GM21447 (cell line): Measurements from ENCODE around the gene PRG3.

Experiments
- ATAC-seq: cut with Tn5 transposase; IDR thresholded peaks from one replicate; pipeline ENCODE4 v1.9.1; 2021; ENCODE audit not compliant: unreplicated experiment

Gene PRG3

DNA sequence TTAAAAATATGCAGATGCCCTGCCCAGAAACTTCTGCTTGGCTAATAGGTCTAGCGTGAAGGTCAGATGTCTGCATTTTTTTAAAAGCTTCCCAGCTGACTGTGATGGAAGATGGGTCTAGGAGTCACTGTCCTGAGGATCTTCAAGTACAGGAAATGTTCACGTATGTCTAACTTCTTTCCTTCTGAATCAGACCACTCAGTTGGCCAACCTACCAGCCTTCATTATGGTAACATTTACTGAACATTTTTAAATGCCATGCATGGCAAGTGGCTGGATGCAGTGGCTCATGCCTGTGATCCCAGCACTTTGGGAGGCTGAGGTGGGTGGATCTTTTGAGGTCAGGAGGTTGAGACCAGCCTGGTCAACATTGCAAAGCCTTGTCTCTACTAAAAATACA, 10.6 kb upstream of the PRG3 start:
- no peak for ATAC-seq

DNA sequence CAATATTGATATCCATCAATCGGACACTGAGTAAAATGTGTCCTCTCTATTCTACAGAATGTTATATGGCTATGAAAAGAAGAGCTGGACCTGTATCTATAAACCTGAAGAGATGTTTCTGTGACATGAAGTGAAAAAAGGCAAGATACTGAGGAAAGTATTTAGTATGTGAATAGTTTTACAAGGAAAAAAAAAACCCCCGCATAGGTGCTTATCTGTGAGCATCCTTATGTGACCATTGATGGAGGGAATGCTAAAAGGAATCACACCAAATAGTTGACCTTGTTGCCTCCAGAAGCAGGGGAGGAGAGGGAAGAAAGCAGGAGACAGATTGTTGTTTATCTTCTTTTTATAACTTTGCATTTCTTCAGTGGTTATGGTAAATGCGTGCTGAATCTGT, 10.2 kb upstream of the PRG3 start:
- ATAC-seq: no peak

DNA sequence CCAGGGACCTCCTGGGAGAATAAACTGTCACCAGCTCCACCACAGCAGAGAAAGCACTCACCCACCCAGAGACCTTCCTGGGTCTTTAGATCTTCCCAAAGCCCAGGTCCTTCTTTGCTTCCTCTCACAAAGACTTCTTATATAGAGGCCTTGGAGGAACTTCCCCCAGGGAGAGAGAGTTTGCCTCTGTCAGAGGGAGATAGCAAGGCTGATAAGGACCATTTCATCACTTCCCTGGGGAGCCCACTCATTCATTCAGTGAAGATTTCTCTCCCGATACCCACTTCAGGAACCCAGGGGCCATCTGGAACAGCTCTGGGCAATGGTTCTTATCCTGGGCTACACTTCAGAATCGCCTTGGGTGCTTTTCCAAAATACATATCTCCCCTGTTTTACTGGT, 9.6 kb upstream of the PRG3 start, which contains the start of gene PRG2:
Gene PRG2 (minus strand): TSS at position 116 of the 400 bp plus-strand sequence. CDS start 706 bp downstream, outside the sequence.
- ATAC-seq: no peak

DNA sequence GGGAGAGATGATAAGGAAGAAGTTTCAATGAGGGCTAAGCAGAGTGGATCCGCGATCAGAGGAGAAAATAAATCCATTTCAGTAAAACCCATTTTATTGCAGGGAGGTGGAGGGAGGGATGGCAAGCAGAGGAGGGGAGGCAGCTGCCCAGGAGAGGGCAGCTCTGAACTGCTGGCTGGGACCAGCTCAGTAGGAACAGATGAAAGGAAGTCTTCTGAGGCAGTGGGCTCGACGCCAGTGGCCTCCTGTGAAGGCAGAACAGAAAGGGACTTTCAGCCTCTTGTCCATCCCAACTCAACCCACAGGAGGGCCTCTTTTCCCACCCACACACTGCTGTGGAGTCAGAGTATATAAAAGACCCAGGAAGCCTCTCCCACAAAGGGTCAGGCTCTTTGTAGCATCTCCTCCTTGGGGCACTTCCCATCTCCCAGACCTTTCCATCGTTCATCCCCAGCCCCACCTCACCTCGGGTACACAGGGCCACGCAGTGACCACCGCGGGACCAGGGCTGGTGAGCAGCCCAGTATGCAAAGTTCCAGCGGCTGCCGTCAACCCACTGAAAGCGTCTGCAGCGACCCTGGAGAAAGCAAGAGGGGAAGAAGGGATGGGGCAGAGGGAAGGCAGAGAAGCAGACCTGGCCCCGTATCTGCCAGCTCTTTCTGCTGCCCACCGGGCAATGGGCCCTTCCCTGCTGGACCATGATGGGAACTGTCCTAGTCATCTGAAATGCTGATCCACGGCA, 6.5 kb upstream of the PRG3 start:
- no peak for ATAC-seq

DNA sequence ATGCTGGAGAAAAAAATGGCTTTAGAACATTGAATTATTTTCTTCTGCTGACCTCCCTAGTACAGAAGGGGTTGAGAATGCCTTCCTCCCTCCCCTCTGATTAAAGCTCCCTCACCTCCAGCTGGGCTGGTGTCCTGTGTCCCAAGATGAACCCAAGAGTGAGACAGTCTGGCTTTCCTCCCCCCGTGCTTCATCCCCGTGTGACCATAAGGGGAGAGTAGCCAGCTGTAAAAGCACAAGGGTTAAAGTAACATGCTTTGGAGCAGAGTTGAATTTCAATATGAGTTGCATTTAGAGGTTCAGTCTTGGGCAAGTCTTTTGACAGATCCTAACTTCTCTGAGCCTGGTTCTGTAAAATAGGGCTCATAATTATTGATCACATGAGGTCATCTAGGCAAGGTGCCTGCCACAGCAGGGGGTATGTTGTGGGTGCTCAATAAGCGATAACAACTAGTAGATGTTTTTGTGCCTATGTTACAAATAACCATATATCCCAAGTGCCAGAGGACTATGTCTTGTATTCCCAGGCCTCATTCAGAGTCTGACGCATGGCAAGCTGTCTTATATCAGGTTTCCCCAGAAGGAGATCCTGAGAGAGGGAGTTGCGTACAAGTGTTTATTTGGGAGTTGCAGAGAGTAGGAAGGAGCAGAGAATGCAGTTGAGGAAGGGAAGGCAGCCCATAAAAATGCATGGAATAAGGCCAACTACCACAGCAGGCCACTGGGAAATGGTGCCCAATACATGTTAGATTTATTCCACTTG, 5.4 kb upstream of the PRG3 start:
- ATAC-seq: no peak

DNA sequence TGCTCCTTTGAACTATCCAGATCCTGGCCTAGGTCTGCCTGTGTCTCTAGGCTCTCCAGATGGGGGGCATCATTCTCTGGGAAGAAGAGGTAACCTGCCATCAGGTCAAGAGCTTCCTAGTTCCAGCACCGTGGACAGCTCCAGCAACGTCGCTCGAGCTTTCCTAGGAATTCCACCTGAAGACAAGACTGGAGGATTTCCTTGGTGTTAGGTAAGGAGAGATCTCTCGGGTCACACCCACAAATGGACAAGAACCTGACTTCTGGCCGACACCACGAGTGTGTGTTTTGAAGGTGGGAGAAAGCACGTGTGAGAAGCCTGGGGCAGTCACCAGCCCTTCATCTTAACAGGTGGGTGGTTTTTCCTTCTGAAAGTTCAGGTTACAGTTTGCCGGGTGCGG, 1.2 kb downstream of the PRG3 start:
- no peak for ATAC-seq

DNA sequence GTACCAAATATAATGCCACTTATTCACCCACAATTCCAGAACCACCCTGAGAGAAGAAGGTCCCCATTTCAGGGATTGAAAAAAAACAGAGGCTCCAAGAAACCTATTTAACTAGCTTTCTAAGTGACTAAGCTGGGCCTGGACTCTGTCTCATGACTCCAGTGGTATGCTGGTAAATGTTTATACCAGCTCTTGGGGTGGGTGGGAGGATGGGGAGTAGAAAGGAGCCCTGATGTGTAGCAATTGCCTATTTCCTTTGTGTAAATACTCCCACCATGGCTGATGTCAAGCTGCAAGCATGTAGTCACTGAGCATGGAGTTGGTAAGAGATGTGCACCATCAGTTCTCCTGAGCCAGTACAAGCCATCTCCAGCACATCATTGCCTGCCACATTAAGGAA, 2.8 kb downstream of the PRG3 start:
- ATAC-seq: no peak

DNA sequence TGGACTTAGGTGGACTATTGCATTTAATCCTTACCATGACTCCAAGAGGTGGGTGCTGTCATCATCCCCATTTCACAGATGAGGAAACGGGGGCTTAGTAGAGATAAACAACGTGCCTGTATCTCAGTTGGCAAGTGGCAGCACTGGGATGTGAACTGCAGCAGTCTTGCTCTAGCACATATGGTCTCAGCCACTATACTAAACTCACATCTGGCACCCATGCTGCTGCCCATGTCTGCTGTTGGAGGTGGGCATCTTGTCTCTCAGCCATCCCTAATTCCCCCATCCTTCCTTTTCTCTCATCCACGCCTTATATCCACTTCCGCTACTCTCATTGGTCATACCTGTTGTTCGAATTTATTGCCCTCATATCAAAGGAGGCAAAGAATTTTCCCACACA, 3.8 kb downstream of the PRG3 start:
- ATAC-seq: no peak

DNA sequence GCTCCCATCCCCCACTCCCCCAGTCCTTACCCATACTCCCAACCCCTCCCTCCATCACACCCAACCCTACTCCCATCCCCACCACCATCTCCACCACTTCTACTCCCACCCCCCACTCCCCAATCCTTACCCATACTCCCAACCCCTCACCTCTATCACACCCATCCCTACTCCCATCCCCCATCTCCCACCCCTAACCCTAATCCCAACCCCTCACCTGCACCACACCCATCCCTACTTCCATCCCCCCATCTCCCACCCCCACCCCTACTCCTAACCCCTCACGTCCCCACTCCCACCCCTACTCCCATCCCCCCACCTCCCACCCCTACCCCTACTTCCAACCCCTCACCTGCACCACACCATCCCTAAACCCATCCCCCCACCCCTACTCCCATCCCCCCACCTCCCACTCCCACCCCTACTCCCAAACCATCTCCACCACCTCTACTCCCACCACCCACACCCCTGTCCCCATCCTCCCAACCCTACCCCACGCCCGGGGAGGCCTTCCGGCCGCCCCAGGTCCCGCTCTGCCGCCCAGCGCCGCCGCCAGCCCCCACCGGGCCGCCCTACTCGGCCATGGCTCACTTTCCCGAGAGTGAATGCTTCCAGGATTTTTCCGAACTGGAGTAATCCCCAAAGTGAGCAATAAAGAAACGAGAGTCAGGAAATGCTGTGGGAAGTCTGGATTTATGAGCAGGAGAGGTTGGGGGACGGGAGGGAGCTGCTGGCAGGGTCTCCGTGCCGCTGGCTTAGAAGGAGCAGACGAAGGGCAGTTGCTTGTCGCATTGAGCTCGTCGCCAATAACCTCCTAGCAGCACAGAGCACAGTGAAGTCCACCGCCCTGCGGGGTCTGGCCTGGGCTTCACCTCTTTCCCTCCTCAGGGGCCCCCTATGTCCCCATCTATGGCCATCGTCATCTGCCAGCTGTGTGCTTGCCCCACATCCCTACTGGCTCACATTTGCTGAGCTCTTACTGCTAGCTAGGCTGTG, 4.6 kb downstream of the PRG3 start:
- no peak for ATAC-seq

DNA sequence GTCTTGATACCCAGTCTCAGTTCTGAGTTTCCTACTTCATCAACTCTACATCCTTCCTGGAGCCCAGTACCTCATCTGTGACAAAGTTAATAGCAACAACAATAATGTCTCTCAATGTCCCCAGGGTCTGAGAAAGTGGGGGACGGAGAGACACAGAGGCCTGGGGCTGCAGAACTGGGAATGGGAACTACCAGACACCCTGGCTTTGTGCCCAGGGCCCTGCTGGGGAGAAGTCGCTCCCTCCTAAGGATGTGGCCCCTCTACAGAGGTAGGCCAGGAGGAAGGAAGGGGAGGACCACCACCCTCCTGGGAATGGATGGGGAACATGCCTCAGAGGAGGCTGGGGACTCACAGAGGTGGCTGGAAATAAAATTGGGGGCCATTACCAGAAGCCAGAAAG, 5.5 kb downstream of the PRG3 start:
- ATAC-seq: no peak

DNA sequence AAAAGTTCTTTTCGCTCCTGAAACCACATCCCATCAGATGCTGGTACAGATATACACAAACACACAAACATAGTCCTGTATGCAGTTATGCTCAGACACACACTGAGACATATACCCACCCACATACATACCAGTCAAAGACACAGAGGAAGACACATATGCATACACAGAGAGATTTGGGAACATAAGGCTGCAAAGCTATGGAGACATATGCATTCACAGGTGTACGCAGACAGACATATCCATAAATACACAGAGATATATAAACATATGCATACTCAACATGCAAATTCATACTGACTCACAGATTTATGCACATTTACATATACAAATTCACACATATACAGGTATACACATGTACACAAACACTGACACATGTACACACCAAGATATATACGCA, 6.0 kb downstream of the PRG3 start:
- ATAC-seq: no peak

DNA sequence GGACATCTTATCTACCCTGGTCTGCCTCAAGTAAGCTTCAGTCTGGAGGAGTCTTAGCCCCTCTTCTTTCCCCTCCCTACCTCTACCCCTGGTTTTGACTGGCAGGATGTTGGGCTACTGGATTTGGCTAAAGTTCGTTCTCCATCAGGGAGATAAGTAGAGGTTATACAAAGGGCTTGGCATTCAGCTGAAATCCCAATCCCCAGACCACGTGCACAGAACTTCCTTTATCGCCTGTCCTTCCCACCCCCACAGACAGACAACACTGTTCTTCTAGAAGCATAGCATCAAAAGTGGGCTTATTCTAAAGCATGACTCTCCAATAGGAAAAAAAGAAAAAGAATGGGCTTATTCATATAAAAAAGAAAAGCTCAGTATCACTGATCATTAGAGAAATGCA, 7.8 kb downstream of the PRG3 start:
- no peak for ATAC-seq

DNA sequence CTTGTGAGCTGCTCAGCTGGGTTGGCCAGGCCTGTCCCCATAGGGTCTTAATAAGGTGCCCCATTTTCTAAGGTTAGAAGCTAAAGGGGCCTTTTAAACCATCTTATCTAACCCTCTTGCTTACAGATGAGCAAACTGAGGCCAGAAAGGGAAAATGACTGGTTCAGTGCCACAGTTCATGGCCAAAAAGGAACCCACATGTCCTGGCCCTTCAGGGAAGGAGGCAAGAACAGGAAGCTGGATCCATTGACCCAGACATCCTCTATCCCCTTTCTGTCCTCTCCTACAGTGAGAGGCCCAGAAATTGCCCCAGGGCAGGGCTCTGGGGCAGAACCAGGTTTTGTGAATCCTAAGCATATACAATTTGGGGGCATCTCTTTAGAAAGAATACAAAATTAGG, 10.0 kb downstream of the PRG3 start:
- ATAC-seq: no peak

DNA sequence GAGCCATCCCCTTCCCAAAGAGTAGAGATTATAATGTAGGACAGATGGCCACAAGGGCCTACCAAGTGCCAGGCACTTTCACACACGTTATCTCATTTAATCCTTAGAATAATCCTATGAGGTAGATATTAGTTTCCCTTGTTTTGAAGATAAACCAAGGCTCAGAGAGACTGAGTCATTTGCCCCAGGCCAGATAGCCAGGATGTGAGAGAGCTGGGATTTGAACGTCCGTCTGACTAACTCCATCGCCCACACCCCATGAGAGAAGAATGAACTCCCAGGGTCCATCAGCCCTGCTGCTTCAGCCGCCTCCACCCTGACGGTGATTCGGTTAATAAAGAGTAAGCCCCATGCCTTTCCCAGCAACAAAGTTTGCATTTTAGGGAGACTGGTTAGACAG, 10.7 kb downstream of the PRG3 start:
- ATAC-seq: no peak

DNA sequence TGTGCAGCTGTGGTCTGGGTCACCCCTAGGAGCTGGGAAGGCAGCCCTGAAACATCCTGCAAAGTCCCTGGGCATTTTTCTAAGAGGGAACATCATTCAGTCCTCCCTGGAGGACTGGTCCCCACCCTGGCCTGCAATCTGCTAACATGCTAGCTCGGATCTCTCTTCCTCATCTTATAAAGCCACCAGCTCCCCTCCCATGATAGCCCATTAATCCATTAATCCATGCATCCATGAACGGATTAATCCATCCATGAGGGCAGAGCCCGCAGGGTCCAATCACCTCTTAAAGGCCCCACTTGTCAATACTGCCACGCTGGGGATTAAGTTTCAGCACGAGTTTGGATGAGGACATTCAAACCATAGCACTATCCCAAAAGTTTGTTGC, 12.1 kb downstream of the PRG3 start:
- ATAC-seq: no peak

DNA sequence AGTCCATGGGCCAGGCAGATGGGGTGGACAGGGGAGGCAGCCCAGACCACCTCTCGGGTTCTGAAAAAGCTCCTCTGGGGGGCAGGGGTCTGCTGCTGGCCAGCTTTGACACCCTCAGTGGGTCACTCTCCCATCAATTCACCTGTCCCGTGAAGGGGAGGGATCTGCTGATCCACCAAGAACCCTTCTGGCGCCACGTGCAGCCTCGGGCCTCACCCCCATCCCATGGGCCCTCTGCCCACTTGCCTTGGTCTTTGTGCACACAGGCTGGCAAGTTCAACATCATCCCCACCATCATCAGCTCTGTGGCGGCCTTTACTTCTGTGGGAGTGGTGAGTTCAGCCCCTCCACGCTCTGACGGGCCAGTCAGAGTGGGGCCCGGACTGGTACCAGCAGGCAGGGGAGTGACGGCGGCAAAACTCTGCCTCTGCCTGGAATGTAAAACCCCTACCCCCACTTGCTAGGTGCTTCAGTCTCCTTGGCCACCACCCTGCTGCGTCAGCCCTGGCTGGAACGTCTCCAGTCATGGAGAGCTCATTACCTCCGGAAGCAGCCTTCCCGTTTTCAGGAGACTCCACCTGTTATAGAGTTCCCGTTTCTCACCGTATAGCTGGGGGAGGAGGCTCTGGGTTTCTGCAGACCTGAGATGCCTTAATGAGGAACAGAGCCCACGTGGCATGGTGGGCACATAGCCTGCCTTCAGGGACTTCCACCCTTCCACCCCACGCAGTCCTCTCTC, 12.7 kb downstream of the PRG3 start:
- ATAC-seq: no peak

DNA sequence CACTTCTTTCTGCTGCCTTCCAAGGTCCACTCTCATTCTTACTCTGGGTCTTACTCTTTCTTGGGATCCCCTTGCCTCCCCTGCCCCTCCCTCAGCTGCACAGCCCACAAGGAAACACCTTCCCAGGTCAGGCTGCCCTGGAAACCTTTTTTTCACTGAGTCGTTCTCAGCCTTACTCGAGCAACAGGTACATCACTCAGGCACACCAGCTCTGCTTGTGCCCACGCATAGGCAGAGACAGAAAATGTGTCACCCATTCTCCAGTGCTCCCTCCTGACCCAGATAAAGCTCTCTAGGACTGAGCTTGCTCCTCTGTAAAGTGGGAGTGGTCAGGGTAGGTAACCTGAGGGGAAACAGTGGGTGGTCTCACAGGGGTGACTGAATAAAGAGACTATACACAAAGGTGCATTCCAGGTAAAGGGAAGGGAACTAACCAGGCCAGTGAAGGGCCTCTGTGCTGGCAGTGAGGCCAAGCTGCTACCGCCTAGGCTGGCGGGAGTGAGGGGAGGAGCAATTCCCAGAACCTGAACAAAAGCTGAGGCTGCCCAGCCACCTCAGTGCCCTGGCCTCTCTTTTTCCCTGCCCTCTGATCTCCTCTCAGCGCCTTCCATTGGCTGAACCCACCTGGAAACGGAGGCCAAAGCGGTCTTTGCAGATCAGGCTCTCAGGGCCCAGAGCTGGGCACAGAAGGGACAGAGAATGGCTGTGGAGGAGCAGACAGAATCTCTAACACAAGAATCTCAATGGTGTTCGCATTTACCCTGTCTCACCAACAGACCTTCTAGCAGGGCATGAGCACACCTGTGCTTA, 15.9 kb downstream of the PRG3 start:
- no peak for ATAC-seq

DNA sequence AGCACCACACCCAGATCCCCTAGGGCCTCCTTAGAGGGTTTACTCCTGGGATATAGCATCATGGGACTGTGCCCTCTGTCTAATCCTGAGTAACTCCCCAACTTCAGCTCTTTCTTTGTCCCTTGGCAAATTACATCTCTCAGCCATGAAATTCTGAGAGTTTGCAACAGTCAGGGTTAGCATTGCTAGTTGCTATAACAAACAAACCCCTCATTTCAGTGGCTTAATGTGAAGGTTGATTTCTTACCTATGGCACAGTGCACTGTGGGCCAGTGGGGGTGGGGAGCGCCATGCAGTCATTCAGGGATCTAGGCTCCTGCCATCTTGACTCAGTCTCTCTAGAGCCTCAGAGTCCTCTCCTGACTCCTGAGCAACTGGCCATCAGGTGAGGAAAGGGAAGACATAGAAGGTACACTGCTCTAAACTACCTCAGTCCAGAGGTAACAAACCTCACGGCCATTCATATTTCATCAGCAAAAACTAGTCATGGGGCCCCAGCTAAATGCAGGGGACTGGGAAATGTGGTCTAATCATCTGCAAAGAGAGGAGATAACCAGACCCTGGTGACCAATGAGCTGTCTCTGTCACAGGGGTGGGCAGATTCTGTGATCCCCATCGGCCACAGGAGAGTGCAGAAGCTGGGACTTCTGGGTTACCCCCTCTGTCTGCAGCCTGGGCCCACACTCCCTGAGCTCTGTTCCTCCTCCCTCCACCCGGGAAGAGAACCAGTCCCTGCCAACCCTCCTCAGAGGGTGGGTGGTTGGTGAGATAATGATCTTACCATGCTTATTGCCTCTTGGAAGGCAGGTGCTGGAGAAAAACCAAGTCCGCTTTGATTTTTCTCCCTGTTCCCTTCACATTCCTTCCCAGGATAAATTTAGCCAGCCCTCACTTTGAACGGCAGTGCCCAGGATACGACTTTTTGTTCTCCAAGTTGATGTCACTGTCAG, 17.5 kb downstream of the PRG3 start:
- no peak for ATAC-seq

DNA sequence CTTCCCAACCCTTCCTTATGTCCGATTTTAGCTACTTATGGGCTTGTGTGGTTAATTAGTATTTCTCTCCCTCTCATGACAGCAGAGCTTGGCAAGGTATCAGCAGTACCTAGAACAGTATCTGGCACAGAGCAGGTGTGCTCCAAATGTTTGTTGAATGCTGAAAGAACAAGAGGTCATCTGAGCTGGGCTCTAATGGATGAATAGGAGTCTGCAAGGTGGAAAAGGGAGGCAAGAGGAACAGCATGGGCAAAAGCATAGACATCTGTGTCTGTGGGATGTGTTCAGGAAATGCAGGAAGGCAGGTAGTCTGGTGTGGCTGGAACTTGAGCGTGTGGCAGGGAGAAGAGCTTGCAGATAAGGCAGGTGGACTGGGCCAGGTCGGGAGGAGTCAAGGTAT, 19.0 kb downstream of the PRG3 start:
- ATAC-seq: no peak
